GM18951 (cell line): Measurements from ENCODE around the gene RCL1.
A peak's percentile ranks its signal among the peaks of the same experiment; 100 is the strongest.

Source experiments
- POLR2A ChIP-seq: IDR thresholded peaks from 4 replicates; pipeline ENCODE4 v1.6.1; 2011; ENCODE audit warnings: mild to moderate bottlenecking; ENCODE audit not compliant: insufficient read length, insufficient read depth; ENCODE audit errors: extremely low read depth
- in situ Hi-C: fragments of 300-500 bp; cut with MboI; formaldehyde crosslinking; loops from one replicate; pipeline ENCODE4 v1.12.0; 2022; ENCODE audit warnings: low sequenced_read_pairs, mixed read lengths, inconsistent platforms; ENCODE audit not compliant: unreplicated experiment

RCL1 gene, protein sequence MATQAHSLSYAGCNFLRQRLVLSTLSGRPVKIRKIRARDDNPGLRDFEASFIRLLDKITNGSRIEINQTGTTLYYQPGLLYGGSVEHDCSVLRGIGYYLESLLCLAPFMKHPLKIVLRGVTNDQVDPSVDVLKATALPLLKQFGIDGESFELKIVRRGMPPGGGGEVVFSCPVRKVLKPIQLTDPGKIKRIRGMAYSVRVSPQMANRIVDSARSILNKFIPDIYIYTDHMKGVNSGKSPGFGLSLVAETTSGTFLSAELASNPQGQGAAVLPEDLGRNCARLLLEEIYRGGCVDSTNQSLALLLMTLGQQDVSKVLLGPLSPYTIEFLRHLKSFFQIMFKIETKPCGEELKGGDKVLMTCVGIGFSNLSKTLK

DNA sequence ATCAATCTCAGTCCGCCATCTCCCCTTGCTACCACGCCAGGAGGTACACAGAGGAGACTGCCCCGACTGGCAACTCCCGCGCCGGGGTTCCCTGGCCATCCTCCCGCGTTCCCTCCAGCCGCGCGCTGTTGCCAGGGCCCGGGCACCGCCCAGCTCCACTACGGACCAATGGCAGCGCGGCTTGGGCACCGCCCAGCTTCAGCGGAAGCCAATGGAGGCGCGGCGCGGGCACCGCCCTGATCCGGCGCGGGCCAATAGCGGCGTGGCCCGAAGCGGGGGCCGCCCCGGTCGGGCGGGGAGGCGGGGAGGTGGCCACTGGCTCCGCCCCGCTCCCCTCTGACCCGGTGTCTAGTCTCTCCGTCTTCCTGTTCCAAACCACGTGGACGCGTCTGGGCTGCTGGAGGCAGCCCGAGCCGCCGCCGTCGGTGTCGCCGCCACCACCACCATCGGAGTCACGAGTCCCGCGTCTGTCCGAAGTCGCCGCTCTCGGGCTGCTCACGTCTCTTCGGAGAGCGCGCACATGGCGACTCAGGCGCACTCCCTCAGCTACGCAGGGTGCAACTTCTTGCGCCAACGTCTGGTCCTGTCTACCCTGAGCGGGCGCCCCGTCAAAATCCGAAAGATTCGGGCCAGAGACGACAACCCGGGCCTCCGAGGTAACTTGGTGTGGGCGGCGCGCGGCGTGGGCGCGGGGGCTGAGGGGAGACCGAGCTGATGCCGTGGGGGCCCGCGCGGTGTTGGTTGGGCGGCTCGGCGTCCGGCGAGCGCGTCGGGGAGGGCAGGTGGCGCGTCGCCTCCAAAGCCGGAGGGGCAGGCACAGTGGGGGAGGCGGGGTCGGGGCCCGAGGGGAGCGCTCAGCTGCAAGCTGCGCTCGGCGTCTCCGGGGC, at the start of gene RCL1:
RCL1 (plus strand) TSS at position 373 of the 887 bp plus-strand sequence; CDS start at position 521, 148 bp downstream.
- peak; percentile 82 for TF ChIP-seq POLR2A
- in situ Hi-C loops, result no loop called here

DNA sequence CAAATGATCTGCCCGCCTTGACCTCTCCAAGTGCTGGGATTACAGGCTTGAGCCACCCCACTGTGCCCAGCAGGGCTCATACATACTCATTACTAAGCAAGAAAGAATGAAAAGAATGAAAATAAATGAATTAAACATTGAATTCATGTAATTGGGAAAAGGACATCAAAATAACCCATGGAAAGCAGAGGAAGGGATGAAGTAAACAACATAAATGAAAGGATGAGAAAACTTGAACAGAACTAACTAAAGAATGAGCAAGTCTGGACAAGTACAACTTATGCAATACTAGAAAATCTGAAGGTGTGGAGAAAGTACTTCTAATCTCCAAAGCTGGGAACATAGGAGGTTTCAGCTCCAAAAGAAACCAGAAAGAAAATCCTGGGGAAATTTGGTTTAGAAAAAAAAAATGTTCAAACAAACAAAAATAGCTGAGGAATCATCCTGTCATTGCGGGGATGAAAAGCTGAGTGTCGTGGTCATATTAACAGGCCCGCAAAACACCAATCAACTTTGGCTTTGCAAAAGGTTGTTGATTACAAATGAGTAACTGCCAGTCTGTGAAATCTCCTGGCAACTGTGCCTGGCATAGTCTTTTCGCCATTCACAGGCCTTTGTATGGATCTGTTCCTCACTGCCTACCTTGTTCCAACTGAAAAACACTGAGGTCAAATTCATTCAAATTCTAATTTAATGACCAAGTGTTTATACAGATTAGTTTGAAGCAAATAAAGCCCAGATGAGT, 49.4 kb upstream of the RCL1 start:
- in situ Hi-C loops, result loop anchor here (10.0 kb wide), 1 partner anchor 241 kb away; the partner anchor contains the start of gene JAK2
- TF ChIP-seq POLR2A, result no peak

DNA sequence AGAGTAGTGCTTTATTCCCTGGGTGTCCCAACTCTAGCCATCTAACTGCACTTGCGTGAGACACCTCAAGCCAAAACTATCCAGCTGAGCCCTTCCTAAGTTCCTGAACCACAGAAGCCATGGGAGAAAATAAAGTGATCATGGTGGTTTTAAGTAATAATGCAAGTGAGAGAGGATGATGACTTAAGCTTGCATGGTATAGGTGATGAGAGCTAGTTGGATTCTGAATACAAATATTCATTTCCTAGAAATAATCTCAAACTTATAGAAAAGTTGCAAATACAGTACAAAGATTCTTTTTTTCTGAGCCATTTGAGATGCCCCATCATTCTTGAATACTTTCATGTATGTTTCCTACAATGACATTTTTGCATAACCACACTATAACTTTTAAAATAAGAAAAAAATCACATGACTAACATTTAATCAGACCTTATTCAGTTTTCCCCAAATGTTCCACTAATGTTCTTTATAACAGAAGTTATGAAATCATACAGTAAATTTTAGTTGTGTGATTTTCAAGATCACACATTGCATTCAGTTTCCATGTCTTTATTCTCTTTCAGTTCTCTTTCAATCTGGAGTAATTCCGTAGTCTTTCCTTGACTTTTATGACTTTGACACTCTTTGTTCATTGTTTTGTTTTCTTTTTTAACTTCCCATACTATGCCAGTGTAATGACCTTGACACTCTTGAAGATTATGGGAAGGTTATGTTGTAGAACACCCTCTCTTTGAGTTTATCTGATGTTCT, 46.3 kb upstream of the RCL1 start:
- TF ChIP-seq POLR2A, result no peak
- in situ Hi-C loops, result loop anchor here (10.0 kb wide), 1 partner anchor 238 kb away; the partner anchor contains the start of gene JAK2

DNA sequence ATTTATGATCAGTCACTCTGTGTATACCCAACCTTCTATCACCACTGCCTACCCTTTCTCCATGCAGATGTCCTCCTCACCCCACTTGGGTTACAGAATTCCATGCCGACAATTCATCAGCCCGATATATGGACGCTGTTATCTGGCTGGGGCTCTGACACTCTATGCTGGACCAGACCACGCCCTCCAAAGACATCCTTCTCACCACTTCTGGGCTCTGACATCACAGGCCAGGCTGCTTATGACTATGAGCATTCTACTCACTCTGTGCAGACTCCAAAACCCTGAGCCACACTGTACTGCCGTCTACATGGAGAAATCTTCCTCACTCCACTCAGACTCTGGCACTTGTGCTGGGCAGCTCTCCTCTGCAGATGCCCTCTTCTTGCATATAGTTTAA, 44.1 kb upstream of the RCL1 start:
- in situ Hi-C loops, result loop anchor here (10.0 kb wide), 1 partner anchor 236 kb away; the partner anchor contains the start of gene JAK2
- TF ChIP-seq POLR2A, result no peak

DNA sequence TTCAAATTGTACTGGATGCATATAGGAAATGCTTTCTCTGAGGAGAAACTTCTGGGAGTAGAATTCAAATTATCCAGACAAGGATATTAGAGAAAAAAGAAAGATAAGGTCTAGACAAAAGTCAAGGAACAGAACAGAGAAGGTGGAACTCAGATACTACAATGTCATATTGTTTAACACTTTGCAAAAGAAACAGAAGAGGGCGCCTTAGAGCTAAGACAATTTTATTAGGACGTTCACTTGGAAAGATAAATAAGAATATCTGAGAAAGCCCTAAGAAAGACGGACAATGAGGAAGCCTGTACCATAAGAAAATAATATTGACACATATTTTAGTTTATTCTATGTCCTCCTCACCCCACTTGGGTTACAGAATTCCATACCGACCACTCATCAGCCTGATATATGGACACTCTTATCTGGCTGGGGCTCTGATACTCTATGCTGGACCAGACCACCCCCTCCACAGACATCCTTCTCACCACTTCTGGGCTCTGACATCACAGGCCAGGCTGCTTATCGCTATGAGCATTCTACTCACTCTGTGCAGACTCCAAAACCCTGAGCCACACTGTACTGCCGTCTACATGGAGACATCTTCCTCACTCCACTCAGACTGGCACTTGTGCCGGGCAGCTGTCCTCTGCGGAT, 42.6 kb upstream of the RCL1 start:
- no peak for TF ChIP-seq POLR2A
- in situ Hi-C loops, result loop anchor here (10.0 kb wide), 2 partner anchors 695 to 845 kb away; no protein-coding TSS in a partner anchor

DNA sequence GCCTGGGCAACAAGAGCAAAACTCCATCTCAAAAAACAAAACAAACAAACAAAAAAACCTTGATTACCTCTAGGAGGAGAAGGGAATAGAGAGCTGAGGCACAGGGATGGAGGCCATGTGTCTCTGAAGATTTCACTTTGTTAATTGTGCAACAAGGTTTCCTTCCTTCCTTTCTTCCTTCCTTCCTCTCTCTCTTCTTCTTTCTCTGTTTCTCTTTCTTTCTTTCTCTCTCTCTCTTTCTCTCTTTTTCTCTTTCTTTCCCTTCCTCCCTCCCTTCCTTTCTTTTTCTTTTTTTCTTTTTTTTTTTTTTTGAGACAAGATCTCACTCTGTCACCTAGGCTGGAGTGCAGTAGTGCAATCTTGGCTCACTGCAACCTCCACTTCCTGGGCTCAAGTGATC, 38.2 kb upstream of the RCL1 start:
- in situ Hi-C loops, result loop anchor here (10.0 kb wide), 2 partner anchors 690 to 840 kb away; no protein-coding TSS in a partner anchor

DNA sequence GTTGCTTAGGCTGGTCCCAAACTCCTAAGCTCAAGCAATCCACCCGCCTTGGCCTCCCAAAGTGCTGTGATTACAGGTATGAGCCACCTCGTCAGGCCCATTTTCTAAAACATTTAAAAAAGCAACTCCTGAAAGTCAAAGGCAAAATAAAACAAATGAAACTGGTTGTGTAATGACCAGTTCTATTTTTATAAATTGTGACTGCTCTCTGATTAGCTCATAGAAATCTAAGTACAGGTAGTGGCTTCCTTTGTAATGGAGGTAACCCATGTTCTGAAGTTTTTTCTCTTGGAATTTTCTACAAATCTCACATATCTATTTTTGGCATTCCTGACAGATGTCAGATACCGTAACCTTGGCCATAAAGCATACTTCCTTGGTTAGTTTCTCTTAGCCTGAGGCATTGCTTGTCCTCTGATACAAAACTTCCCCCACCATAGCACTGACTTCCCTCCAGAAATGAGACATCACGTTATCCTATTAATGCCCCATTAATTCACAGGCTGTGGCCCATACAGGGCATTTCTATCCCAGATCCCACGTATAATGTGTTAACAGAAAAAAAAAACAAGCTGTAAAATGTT, 37.6 kb upstream of the RCL1 start:
- in situ Hi-C loops, result loop anchor here (10.0 kb wide), 2 partner anchors 690 to 840 kb away; no protein-coding TSS in a partner anchor
- TF ChIP-seq POLR2A, result no peak

DNA sequence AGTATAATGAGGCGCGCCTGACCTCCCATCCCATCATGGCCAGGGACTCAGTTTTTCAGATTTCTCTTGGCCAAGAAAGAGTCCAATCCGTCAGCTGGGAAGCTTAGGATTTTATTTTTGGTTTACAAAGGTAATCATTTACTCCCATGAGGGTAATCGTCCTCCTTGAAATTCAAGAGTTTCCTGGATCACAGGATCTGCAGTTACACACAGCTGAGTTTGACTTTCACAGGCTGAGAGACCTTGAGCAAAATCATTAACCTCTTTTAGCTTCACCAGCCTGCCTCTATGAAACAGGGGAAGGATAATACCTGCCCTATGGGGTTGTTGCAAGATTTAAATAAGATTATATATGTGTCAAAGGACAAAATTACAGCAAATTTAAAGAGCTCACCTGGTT, 36.3 kb upstream of the RCL1 start:
- no peak for TF ChIP-seq POLR2A
- in situ Hi-C loops, result loop anchor here (10.0 kb wide), 2 partner anchors 688 to 838 kb away; no protein-coding TSS in a partner anchor

DNA sequence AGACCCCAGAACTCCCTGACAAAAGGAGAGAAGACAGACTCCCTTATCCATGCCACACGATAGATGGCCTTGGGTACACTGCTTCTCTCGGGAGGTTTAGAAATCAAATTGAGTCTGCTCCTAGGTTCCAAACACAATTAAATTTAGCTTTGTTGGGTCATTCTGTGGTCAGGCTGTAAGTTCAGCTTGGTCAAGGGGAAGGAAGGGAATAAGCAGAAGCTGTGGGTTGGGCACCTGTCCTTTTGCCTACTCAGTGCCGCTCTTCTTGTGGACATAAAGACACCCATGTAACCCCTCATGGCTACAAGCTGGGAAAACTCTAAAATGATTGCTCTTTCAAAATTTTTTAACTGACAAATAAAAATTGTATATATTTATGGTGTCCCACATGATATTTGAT, 32.6 kb upstream of the RCL1 start:
- in situ Hi-C loops, result loop anchor here (10.0 kb wide), 1 partner anchor 165 kb away; no protein-coding TSS in a partner anchor
- TF ChIP-seq POLR2A, result no peak

DNA sequence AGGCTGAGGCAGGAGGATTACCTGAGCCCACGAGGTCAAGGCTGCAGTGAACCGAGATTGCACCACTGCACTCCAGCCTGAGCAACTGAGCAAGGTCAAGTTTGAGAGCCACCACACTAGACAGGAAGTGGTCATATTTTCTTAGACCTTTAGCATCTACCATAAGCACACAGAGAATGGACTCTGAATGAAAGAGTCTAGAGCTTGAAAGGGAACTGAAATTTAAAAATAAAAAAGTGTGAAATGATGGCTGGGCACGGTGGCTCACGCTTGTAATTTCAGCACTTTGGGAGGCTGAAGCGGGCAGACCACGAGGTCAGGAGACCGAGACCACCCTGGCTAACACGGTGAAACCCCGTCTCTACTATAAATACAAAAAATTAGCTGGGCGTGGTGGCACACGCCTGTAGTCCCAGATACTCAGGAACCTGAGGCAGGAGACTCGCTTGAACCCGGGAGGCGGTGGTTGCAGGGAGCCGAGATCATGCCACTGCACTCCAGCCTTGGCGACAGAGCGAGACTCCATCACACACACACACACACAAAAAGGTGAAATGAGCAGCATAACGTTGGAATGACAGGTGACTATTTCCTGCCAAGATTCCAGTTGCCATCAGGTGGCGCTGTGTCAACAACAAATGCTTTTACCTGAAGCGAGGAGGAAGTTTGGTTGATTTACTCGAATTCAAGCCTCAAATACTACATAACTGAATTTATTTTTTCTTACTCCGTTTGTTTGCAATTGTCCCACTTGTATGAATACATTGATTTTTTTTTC, 30.4 kb upstream of the RCL1 start:
- TF ChIP-seq POLR2A, result no peak
- in situ Hi-C loops, result loop anchor here (10.0 kb wide), 1 partner anchor 163 kb away; no protein-coding TSS in a partner anchor

DNA sequence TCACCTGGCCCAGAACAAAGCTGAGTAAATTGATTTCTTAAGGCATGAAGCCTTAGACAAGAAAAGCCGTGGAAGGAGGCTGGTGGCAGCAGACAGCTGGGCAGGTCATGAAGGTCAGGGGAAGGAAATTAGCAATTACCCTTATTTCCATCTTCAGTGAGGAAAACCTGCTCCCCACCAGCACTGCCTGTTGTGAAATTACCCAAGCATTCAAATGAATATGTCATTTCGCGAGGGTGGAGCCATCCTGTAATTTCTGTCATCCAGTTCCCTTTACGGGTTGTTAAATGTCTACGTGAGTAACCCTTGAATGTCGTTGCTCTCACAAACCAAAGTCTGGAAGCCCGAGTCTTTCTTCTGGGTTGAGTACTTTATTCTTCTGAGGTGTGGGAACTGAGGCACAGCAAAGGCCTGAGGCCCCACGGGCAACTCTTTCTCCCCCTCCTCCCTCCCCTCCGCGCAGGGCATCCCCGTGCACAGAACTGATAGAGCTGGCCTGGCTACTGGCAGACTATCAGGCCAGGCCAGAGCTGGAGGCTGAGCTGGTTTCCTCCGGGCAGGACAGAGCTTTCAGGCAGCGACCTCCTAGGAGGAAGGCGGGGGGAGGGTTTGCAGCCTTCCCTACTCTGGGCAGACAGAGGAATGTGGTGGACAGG, 29.7 kb upstream of the RCL1 start:
- in situ Hi-C loops, result loop anchor here (10.0 kb wide), 1 partner anchor 162 kb away; no protein-coding TSS in a partner anchor
- no peak for TF ChIP-seq POLR2A
